Neuron (in vitro differentiated cells): ENCODE results near the gene TTYH1.
A peak's percentile ranks its signal among the peaks of the same experiment; 100 is the strongest.
"Not testable (repeated sequence)": the region's sequence is repeated elsewhere in the genome, so short reads cannot be mapped to it uniquely, and the experiment has no call there.

Source experiments
- H2AFZ ChIP-seq: one replicate; pipeline ENCODE4 v1.6.1; 2013; ENCODE audit warnings: low read depth, mild to moderate bottlenecking, inconsistent platforms, low read length, moderate library complexity
- H3K27me3 ChIP-seq: one replicate; pipeline ENCODE4 v1.6.1; 2013; ENCODE audit warnings: low read length; ENCODE audit not compliant: insufficient read depth
- H3K36me3 ChIP-seq: one replicate; pipeline ENCODE4 v1.6.1; 2013; ENCODE audit warnings: low read length; ENCODE audit not compliant: insufficient read depth
- H3K4me1 ChIP-seq: one replicate; pipeline ENCODE4 v1.6.1; 2013; ENCODE audit warnings: low read length; ENCODE audit not compliant: insufficient read depth
- H3K4me3 ChIP-seq: 2 replicates; pipeline ENCODE4 v1.5.1; 2013; ENCODE audit warnings: mild to moderate bottlenecking, low read length, moderate library complexity
- H3K9me3 ChIP-seq: one replicate; pipeline ENCODE4 v1.6.1; 2013; ENCODE audit warnings: low read length

The TTYH1 gene

GRCh38 chr19:54464630-54465425 lies 49.6 kb downstream of the TTYH1 start:
- H3K4me3 ChIP-seq, result peak overlapping the region; percentile 65
- no peaks in the 10 kb centered on the region for H3K27me3 ChIP-seq
- peaks cover 7% of the 10 kb centered on the region for H3K4me1 ChIP-seq

GRCh38 chr19:54465426-54466109 lies 50.3 kb downstream of the TTYH1 start:
- H3K27me3 ChIP-seq, result no peaks in the 10 kb centered on the region
- H3K9me3 ChIP-seq, result no peaks in the 10 kb centered on the region
- no peak overlapping the region for H3K4me3 ChIP-seq
- peaks cover 14% of the 10 kb centered on the region for H3K36me3 ChIP-seq
- H2AFZ ChIP-seq, result no peak overlapping the region
- peaks cover 10% of the 10 kb centered on the region for H3K4me1 ChIP-seq

More at GRCh38 chr19:54464630-54465425, 49.6 kb downstream of the TTYH1 start:
- Histone ChIP-seq H3K36me3 (peaks cover 19% of the 10 kb centered on the region), H2AFZ (peak overlapping the region; percentile 73), H3K9me3 (no peaks in the 10 kb centered on the region)

- Histone ChIP-seq H3K4me1 (peaks cover 15% of the 10 kb centered on the region), H3K36me3 (peaks cover 10% of the 10 kb centered on the region)
- H2AFZ ChIP-seq, H3K27me3 ChIP-seq, H3K4me3 ChIP-seq, H3K9me3 ChIP-seq: not testable (repeated sequence)
These were observed 50.8 kb downstream of the TTYH1 start for GRCh38 chr19:54466110-54466480.

- no peak overlapping the region for H3K4me3 ChIP-seq
- no peaks in the 10 kb centered on the region for H3K27me3 ChIP-seq
- peaks cover 21% of the 10 kb centered on the region for H3K4me1 ChIP-seq
These were observed 54.3 kb downstream of the TTYH1 start for GRCh38 chr19:54469496-54469934.

GRCh38 chr19:54470276-54470887 lies 55.1 kb downstream of the TTYH1 start:
- Histone ChIP-seq H2AFZ (no peak overlapping the region), H3K4me3 (no peak overlapping the region), H3K27me3 (no peaks in the 10 kb centered on the region), H3K9me3 (no peaks in the 10 kb centered on the region), H3K4me1 (peaks cover 18% of the 10 kb centered on the region), H3K36me3 (no peaks in the 10 kb centered on the region)

More at GRCh38 chr19:54469496-54469934, 54.3 kb downstream of the TTYH1 start:
- no peaks in the 10 kb centered on the region for H3K9me3 ChIP-seq
- H3K36me3 ChIP-seq, result no peaks in the 10 kb centered on the region
- no peak overlapping the region for H2AFZ ChIP-seq

- Histone ChIP-seq H3K36me3 (no peaks in the 10 kb centered on the region), H3K4me3 (no peak overlapping the region), H3K27me3 (no peaks in the 10 kb centered on the region)
These were observed 55.9 kb downstream of the TTYH1 start for GRCh38 chr19:54470991-54471782.

GRCh38 chr19:54473071-54473891 lies 58.0 kb downstream of the TTYH1 start, which contains the start of gene CDC42EP5:
TSS of gene CDC42EP5 (minus strand) at chr19:54473296. CDS start at chr19:54465547, 7,749 bp downstream.
- Histone ChIP-seq H3K4me1 (peaks cover 18% of the 10 kb centered on the region), H3K27me3 (no peaks in the 10 kb centered on the region), H2AFZ (peak within 1 kb of the TSS; percentile 97), H3K36me3 (no peaks in the 10 kb centered on the region), H3K9me3 (no peaks in the 10 kb centered on the region), H3K4me3 (peak within 1 kb of the TSS; percentile 8)

More at GRCh38 chr19:54470991-54471782, 55.9 kb downstream of the TTYH1 start:
- peaks cover 18% of the 10 kb centered on the region for H3K4me1 ChIP-seq
- no peaks in the 10 kb centered on the region for H3K9me3 ChIP-seq
- H2AFZ ChIP-seq, result no peak overlapping the region

GRCh38 chr19:54473892-54474372 lies 58.7 kb downstream of the TTYH1 start:
- no peaks in the 10 kb centered on the region for H3K36me3 ChIP-seq
- peaks cover 18% of the 10 kb centered on the region for H3K4me1 ChIP-seq
- no peaks in the 10 kb centered on the region for H3K9me3 ChIP-seq
- H3K27me3 ChIP-seq, result no peaks in the 10 kb centered on the region
- H3K4me3 ChIP-seq, result no peak overlapping the region
- no peak overlapping the region for H2AFZ ChIP-seq

- Histone ChIP-seq H3K27me3 (no peaks in the 10 kb centered on the region), H3K4me1 (peaks cover 14% of the 10 kb centered on the region), H3K36me3 (no peaks in the 10 kb centered on the region), H2AFZ (no peak overlapping the region), H3K9me3 (no peaks in the 10 kb centered on the region), H3K4me3 (no peak overlapping the region)
These were observed 60.4 kb downstream of the TTYH1 start for GRCh38 chr19:54475706-54476105.

GRCh38 chr19:54477650-54478049 lies 62.4 kb downstream of the TTYH1 start:
- Histone ChIP-seq H2AFZ (no peak overlapping the region), H3K4me1 (peaks cover 10% of the 10 kb centered on the region), H3K36me3 (no peaks in the 10 kb centered on the region), H3K4me3 (no peak overlapping the region), H3K27me3 (peaks cover under 1% of the 10 kb centered on the region), H3K9me3 (no peaks in the 10 kb centered on the region)

GRCh38 chr19:54478677-54479266 lies 63.5 kb downstream of the TTYH1 start:
- Histone ChIP-seq H3K4me3 (no peak overlapping the region), H2AFZ (no peak overlapping the region)

More at GRCh38 chr19:54478677-54479266, 63.5 kb downstream of the TTYH1 start:
- Histone ChIP-seq H3K4me1 (peaks cover 1% of the 10 kb centered on the region), H3K9me3 (no peaks in the 10 kb centered on the region), H3K36me3 (no peaks in the 10 kb centered on the region), H3K27me3 (peaks cover 2% of the 10 kb centered on the region)
